SK-N-SH (cell line): ENCODE measurements around the gene INSRR. TPM values are rescaled to one million over a fixed set of nuclear protein-coding genes. Genes with fewer than 3 reads are reported as not detected.

ENCODE experiments used
- CTCF ChIA-PET: fragments of 300-600, 350-600 bp; formaldehyde crosslinking; extraction: SDS; loops from one replicate; lab custom pipeline; 2021; lab: Yijun Ruan, JAX
- POLR2A ChIA-PET: fragments of 350-600 bp; sonication (Branson Sonifier 250); formaldehyde crosslinking; extraction: SDS; loops from one replicate; lab custom pipeline; 2020; ENCODE audit warnings: antibody characterized with exemption, inconsistent platforms; lab: Yijun Ruan, JAX
- DNase-seq: peaks from one replicate; pipeline ENCODE4 v3.0.0; 2012
- H2AFZ ChIP-seq: fragments of 200-600 bp; sonication (generic); 2 replicates; pipeline ENCODE4 v1.8.1; 2016; ENCODE audit warnings: antibody characterized with exemption, mild to moderate bottlenecking, low read depth
- H3F3A ChIP-seq: fragments of 200-600 bp; sonication (generic); replicated peaks from 2 replicates; pipeline ENCODE3; 2016; ENCODE audit warnings: antibody characterized with exemption, mild to moderate bottlenecking; ENCODE audit not compliant: insufficient read depth
- H3K27ac ChIP-seq, 2 experiments: fragments of 200-500 bp in 1 of 2; fragments of 200-600 bp in 1 of 2; sonication (Bioruptor generic) in 1 of 2; sonication (generic), shearing (Covaris generic) in 1 of 2; 2 replicates each; pipeline versions ENCODE4 v1.5.1 to v1.6.1; 2014 to 2016; ENCODE audit warnings: low read depth in 2 of 2, inconsistent platforms in 1 of 2, low read length in 1 of 2, mild to moderate bottlenecking in 1 of 2, mixed read lengths in 1 of 2
- H3K27me3 ChIP-seq: fragments of 200-600 bp; sonication (generic), shearing (Covaris generic); 2 replicates; pipeline ENCODE4 v1.6.1; 2016; ENCODE audit warnings: mixed run types; ENCODE audit not compliant: insufficient read depth
- H3K36me3 ChIP-seq, 2 experiments: fragments of 200-500 bp in 1 of 2; fragments of 200-600 bp in 1 of 2; sonication (Bioruptor generic) in 1 of 2; sonication (generic) in 1 of 2; replicated peaks in 1 of 2; 2 replicates each; pipeline versions ENCODE3 to v1.5.1; 2014 to 2016; ENCODE audit warnings: low read length in 1 of 2, mild to moderate bottlenecking in 1 of 2; ENCODE audit not compliant: insufficient read depth in 2 of 2, control insufficient read depth in 1 of 2
- H3K4me1 ChIP-seq, 2 experiments: fragments of 200-500 bp in 1 of 2; fragments of 200-600 bp in 1 of 2; sonication (Bioruptor generic) in 1 of 2; sonication (generic), shearing (Covaris generic) in 1 of 2; 2 replicates each; pipeline versions ENCODE4 v1.5.1 to v1.6.1; 2014 to 2016; ENCODE audit warnings: low read depth in 1 of 2, low read length in 1 of 2, mixed run types in 1 of 2; ENCODE audit not compliant: insufficient read depth in 2 of 2, control insufficient read depth in 1 of 2
- H3K4me2 ChIP-seq: fragments of 200-600 bp; sonication (generic), shearing (Covaris generic); 2 replicates; pipeline ENCODE4 v1.6.1; 2017; ENCODE audit warnings: mixed run types
- H3K4me3 ChIP-seq, 2 experiments: fragments of 200-500 bp in 1 of 2; fragments of 200-600 bp in 1 of 2; sonication (Bioruptor generic) in 1 of 2; sonication (generic), shearing (Covaris generic) in 1 of 2; 2 replicates each; pipeline versions ENCODE4 v1.5.1 to v1.8.1; 2014 to 2016; ENCODE audit warnings: low read depth in 2 of 2, inconsistent platforms in 1 of 2, low read length in 1 of 2, mild to moderate bottlenecking in 1 of 2, mixed read lengths in 1 of 2, moderate library complexity in 1 of 2
- H3K79me2 ChIP-seq: fragments of 200-600 bp; sonication (generic); 2 replicates; pipeline ENCODE4 v1.8.1; 2017; ENCODE audit warnings: mild to moderate bottlenecking; ENCODE audit not compliant: insufficient read depth
- H3K9ac ChIP-seq: fragments of 200-600 bp; sonication (generic); 2 replicates; pipeline ENCODE4 v1.6.1; 2017; ENCODE audit warnings: mixed run types
- H3K9me2 ChIP-seq: fragments of 200-600 bp; sonication (generic); 2 replicates; pipeline ENCODE4 v1.6.1; 2017; ENCODE audit warnings: mixed run types
- H3K9me3 ChIP-seq: fragments of 200-600 bp; sonication (generic); 2 replicates; pipeline ENCODE4 v1.6.1; 2017; ENCODE audit warnings: mixed run types, mild to moderate bottlenecking, moderate library complexity
- H4K20me1 ChIP-seq: fragments of 200-600 bp; sonication (generic); 2 replicates; pipeline ENCODE4 v1.6.1; 2017; ENCODE audit warnings: mild to moderate bottlenecking, mixed run types; ENCODE audit not compliant: insufficient read depth
- CHD2 ChIP-seq: fragments of 150-350 bp; IDR thresholded peaks from 2 replicates; pipeline ENCODE4 v1.6.1; 2018; ENCODE audit warnings: low read length; ENCODE audit not compliant: partially characterized antibody
- EZH2phosphoT487 ChIP-seq: fragments of 200-600 bp; sonication (generic); IDR thresholded peaks from 2 replicates; pipeline ENCODE4 v1.6.1; 2017; ENCODE audit warnings: low read depth, mixed run types, mild to moderate bottlenecking, antibody characterized with exemption, moderate library complexity, borderline replicate concordance
- FOSL2 ChIP-seq: IDR thresholded peaks from 2 replicates; pipeline ENCODE4 v1.4.0; 2012; ENCODE audit warnings: low read depth, mild to moderate bottlenecking, moderate library complexity, borderline replicate concordance
- FOXJ3 ChIP-seq: sonication (generic); formaldehyde crosslinking; IDR thresholded peaks from 2 replicates; pipeline ENCODE4 v1.5.1; 2020; ENCODE audit warnings: mild to moderate bottlenecking, missing genetic modification reagents
- FOXM1 ChIP-seq: IDR thresholded peaks from 2 replicates; pipeline ENCODE4 v1.4.0; 2012; ENCODE audit warnings: low read depth, mild to moderate bottlenecking
- JUND ChIP-seq: IDR thresholded peaks from 2 replicates; pipeline ENCODE4 v1.4.0; 2012
- MEF2A ChIP-seq: IDR thresholded peaks from 2 replicates; pipeline ENCODE4 v1.4.0; 2012; ENCODE audit warnings: low read depth, borderline replicate concordance
- RAD21 ChIP-seq: IDR thresholded peaks from 2 replicates; pipeline ENCODE4 v1.6.1; 2012; ENCODE audit warnings: mild to moderate bottlenecking, low read length
- TCF12 ChIP-seq: IDR thresholded peaks from 2 replicates; pipeline ENCODE4 v1.4.0; 2012
- TEAD4 ChIP-seq: IDR thresholded peaks from 2 replicates; pipeline ENCODE4 v1.4.0; 2012; ENCODE audit warnings: mild to moderate bottlenecking, borderline replicate concordance; ENCODE audit not compliant: insufficient read depth
- WGBS: methylation state at CpG from one replicate; pipeline ENCODE4 v1.1.6; 2017; ENCODE audit warnings: low lambda C conversion rate; 5-methylcytosine and 5-hydroxymethylcytosine counted together
- polyA plus RNA-seq, 3 experiments: library from polyadenylated mRNA; depleted of rRNA; stranded (reverse); fragments of >200 nt; gene quantifications; 2 replicates each; pipeline ENCODE4 v1.2.3, GENCODE V29; 2012
- TF ChIP-seq, protein P1 (sequence below): IDR thresholded peaks from 2 replicates; pipeline ENCODE4 v1.4.0; 2012; ENCODE audit warnings: low read depth, borderline replicate concordance

Gene INSRR
- polyA plus RNA-seq, 1 of the 3 experiments (the other 2 are of a cell fraction) = 0.20 TPM

DNA sequence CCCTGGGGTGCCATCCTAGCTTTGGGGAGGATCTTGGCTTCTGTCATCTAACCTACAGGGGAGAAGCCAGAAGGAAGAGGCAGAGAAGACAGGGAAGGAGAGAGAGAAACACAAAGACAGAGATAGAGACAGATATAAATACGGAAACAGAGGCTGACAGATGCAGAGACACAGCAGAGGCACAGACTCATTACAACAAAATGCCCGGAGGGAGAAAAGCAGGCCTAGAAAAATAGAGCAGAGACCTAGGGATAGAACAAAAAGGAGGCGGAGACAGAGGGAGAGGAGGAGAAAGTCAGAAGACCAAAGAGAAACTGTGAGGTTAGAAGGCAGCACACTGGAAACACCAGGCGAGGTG, 36.5 kb upstream of the INSRR start:
- Histone ChIP-seq H3K9me2 (no peaks in the 10 kb centered on the region), H3K9ac (peak overlapping the region; percentile 15; the same call in 1 of the 2 replicates), H3K27me3 (no peaks in the 10 kb centered on the region), H3K36me3 (no peaks in the 10 kb centered on the region), H3F3A (peaks cover 35% of the 10 kb centered on the region), H3K4me3 (no peak overlapping the region), H3K27ac (peak overlapping the region; percentile 87 to 96), H3K4me2 (peak overlapping the region; percentile 77), H3K4me1 (peaks cover 40 to 58% of the 10 kb centered on the region in 2 experiments; a peak in 3 of 4 replicates), H2AFZ (peak overlapping the region; percentile 21; the same call in 1 of the 2 replicates), H3K9me3 (no peaks in the 10 kb centered on the region), H4K20me1 (no peaks in the 10 kb centered on the region), H3K79me2 (no peaks in the 10 kb centered on the region)
- 83% methylated on average over 4 of the region's 4 CpGs for WGBS
- ChIA-PET POLR2A (interaction anchor here (1.3 kb wide), 1 partner anchor 18 kb away, joined by 3 read pairs; no protein-coding TSS in a partner anchor), CTCF (interaction anchor here (1.1 to 12.6 kb wide), 6 partner anchors 16 to 271 kb away, joined by 3 to 308 read pairs (median 12); partner anchors contain the start of gene NTRK1)
- DNase-seq = peak; percentile 60
- TF ChIP-seq TCF12 = no peak
- TF ChIP-seq MEF2A = no peak
- no peak for TF ChIP-seq FOXJ3
- no peak for TF ChIP-seq FOSL2
- TF ChIP-seq CHD2 = no peak
- no peak for TF ChIP-seq EZH2phosphoT487

DNA sequence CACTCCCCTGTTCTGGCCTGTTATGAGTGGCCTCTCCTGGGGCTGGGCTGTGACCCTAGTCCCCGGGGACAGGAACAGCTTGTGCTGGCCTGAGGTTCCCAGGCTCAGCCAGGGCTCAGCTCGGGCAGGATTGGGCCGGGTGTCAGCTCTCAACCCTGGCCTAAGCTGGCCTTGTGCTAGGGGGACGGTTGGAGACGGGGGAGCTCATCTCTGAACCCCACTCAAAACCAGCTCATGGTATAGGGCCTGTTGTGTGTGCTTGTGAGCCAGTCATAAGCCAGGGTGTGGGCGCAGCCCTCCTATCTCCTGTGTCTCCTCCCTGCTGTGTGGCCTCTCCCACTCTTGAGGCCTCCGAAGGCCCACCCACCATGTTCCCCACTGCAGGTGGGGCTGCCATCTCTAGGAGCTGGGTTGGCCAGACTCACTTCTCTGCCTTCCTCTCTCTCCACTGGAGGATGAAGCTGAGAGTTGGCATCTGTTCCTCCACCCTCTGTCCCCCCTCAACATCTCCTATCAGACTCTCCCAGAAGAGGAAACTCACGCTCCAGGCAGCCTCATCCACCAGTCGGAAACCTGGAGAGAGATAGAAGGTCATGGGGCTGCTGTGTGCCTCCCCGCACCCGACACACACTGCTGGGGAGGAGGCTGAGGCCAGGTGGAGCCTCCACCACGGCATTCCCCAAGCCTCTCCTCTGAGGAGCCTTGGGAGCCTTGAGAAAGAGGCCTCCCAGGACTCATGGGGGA, 36.0 kb upstream of the INSRR start:
- Histone ChIP-seq H2AFZ (peak overlapping the region; percentile 21; the same call in 1 of the 2 replicates), H3K9me3 (no peaks in the 10 kb centered on the region), H3K27me3 (no peaks in the 10 kb centered on the region), H3K36me3 (no peaks in the 10 kb centered on the region), H3K4me3 (no peak overlapping the region), H3K9me2 (no peaks in the 10 kb centered on the region)
- ChIA-PET POLR2A (interaction anchor here (1.0 to 1.3 kb wide), 3 partner anchors 18 to 33 kb away, joined by 3 read pairs; no protein-coding TSS in a partner anchor), CTCF (interaction anchor here (0.6 to 16.2 kb wide), 14 partner anchors 8 to 270 kb away, joined by 3 to 308 read pairs (median 4); partner anchors contain the start of gene NTRK1)
- TF ChIP-seq JUND (no peak), RAD21 (no peak)
- TF ChIP-seq, all 33 proteins: peak for 0
- peaks cover 40% of the 10 kb centered on the region for H3F3A ChIP-seq
- peak overlapping the region; percentile 87 to 96 for H3K27ac ChIP-seq
- DNase-seq = peak; percentile 48
- H3K79me2 ChIP-seq = no peaks in the 10 kb centered on the region
- 0 out of 2 replicates have a peak overlapping the region, but pooled peaks have one; percentile 77 for H3K4me2 ChIP-seq
- peak overlapping the region; percentile 15; the same call in 1 of the 2 replicates for H3K9ac ChIP-seq
- H3K4me1 ChIP-seq = peaks cover 40 to 54% of the 10 kb centered on the region in 2 experiments; a peak in 3 of 4 replicates
- no peaks in the 10 kb centered on the region for H4K20me1 ChIP-seq
- 85% methylated on average over 6 of the region's 12 CpGs for WGBS

DNA sequence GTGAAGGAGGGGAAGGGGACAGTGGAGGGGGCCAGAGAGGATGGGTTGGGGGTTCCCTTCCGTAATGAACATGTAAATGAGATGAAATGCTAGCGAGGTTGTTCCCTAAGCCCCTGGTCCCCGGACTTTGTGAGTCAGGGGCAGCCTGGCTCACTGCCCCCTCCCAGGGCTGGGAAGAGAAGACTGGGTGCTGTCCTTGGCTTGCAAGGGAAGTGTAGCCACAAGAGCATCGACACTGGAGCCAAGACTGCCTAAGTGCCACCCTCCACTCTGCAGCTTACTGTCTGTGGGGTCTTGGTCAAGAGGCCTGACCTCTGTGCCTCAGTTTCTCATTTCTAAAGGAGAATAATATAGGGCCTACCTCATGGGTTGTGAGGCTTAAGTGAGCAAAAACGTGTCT, 35.1 kb upstream of the INSRR start:
- no peak overlapping the region for H2AFZ ChIP-seq
- no peaks in the 10 kb centered on the region for H4K20me1 ChIP-seq
- H3F3A ChIP-seq = peaks cover 40% of the 10 kb centered on the region
- no peak overlapping the region for H3K4me2 ChIP-seq
- H3K27me3 ChIP-seq = no peaks in the 10 kb centered on the region
- 78% methylated on average over 5 of the region's 5 CpGs for WGBS
- peaks cover 39 to 50% of the 10 kb centered on the region in 2 experiments; a peak in 3 of 4 replicates for H3K4me1 ChIP-seq
- ChIA-PET CTCF (interaction anchor here (0.7 to 16.2 kb wide), 12 partner anchors 9 to 263 kb away, joined by 3 to 308 read pairs (median 4); partner anchors contain the start of gene NTRK1), POLR2A (interaction anchor here (1.0 to 1.3 kb wide), 3 partner anchors 19 to 34 kb away, joined by 3 read pairs; no protein-coding TSS in a partner anchor)
- no peaks in the 10 kb centered on the region for H3K79me2 ChIP-seq
- no peak overlapping the region for H3K9ac ChIP-seq
- peak overlapping the region in 1 of 2 experiments; percentile 87; a peak in 1 of 4 replicates for H3K27ac ChIP-seq
- DNase-seq = no peak
- H3K9me2 ChIP-seq = no peaks in the 10 kb centered on the region
- TF ChIP-seq TEAD4 (no peak), FOXM1 (no peak)
- TF ChIP-seq, protein P1, sequence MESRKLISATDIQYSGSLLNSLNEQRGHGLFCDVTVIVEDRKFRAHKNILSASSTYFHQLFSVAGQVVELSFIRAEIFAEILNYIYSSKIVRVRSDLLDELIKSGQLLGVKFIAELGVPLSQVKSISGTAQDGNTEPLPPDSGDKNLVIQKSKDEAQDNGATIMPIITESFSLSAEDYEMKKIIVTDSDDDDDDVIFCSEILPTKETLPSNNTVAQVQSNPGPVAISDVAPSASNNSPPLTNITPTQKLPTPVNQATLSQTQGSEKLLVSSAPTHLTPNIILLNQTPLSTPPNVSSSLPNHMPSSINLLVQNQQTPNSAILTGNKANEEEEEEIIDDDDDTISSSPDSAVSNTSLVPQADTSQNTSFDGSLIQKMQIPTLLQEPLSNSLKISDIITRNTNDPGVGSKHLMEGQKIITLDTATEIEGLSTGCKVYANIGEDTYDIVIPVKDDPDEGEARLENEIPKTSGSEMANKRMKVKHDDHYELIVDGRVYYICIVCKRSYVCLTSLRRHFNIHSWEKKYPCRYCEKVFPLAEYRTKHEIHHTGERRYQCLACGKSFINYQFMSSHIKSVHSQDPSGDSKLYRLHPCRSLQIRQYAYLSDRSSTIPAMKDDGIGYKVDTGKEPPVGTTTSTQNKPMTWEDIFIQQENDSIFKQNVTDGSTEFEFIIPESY = no peak
- TF ChIP-seq, all 33 proteins: peak for 0
- Histone ChIP-seq H3K9me3 (no peaks in the 10 kb centered on the region), H3K36me3 (no peaks in the 10 kb centered on the region), H3K4me3 (no peak overlapping the region)
